SU-DHL-6 (cell line): ENCODE measurements around the gene NBPF26.
A peak's percentile ranks its signal among the peaks of the same experiment; 100 is the strongest.
"Not testable (repeated sequence)": the region's sequence is repeated elsewhere in the genome, so short reads cannot be mapped to it uniquely, and the experiment has no call there.

Source experiments
- H2AFZ ChIP-seq: fragments of 200-600 bp; sonication (generic); 2 replicates; pipeline ENCODE4 v1.6.1; 2014; ENCODE audit warnings: low read depth, mild to moderate bottlenecking, moderate library complexity, mixed read lengths, antibody characterized with exemption, low read length; ENCODE audit not compliant: severe bottlenecking
- H3F3A ChIP-seq: fragments of 200-600 bp; shearing (Covaris generic); 2 replicates; pipeline ENCODE4 v1.6.0; 2016; ENCODE audit warnings: antibody characterized with exemption, mild to moderate bottlenecking; ENCODE audit not compliant: insufficient read depth
- H3K27ac ChIP-seq: fragments of 200-600 bp; sonication (generic); 2 replicates; pipeline ENCODE4 v1.5.1; 2016; ENCODE audit warnings: low read depth, mild to moderate bottlenecking, low read length, moderate library complexity, mixed read lengths
- H3K27me3 ChIP-seq: fragments of 200-600 bp; sonication (generic), shearing (Covaris generic); 2 replicates; pipeline ENCODE4 v1.6.0; 2014; ENCODE audit warnings: mild to moderate bottlenecking, low read length
- H3K36me3 ChIP-seq: fragments of 200-600 bp; sonication (generic); 2 replicates; pipeline ENCODE4 v1.6.1; 2014; ENCODE audit warnings: mild to moderate bottlenecking, low read length, mixed read lengths
- H3K4me2 ChIP-seq: fragments of 300-600, 200-600 bp; shearing (Covaris generic), sonication (generic); 2 replicates; pipeline ENCODE4 v1.6.0; 2014; ENCODE audit warnings: low read length, low read depth, mild to moderate bottlenecking; ENCODE audit not compliant: poor library complexity, severe bottlenecking
- H3K4me3 ChIP-seq: fragments of 200-600 bp; sonication (generic); 2 replicates; pipeline ENCODE4 v1.5.1; 2014; ENCODE audit warnings: antibody characterized with exemption, low read length, mild to moderate bottlenecking, mixed read lengths; ENCODE audit not compliant: insufficient read depth, poor library complexity, severe bottlenecking
- H3K79me2 ChIP-seq: fragments of 200-600 bp; sonication (generic); 2 replicates; pipeline ENCODE4 v1.6.1; 2014; ENCODE audit warnings: mild to moderate bottlenecking, low read length, moderate library complexity; ENCODE audit not compliant: insufficient read depth
- H3K9ac ChIP-seq: fragments of 200-600 bp; sonication (generic); 2 replicates; pipeline ENCODE4 v1.7.0; 2014; ENCODE audit warnings: mild to moderate bottlenecking, low read length
- H3K9me2 ChIP-seq: fragments of 200-600 bp; sonication (generic); replicated peaks from 2 replicates; pipeline ENCODE4 v1.6.1; 2014; ENCODE audit warnings: low read length; ENCODE audit not compliant: insufficient read depth
- H3K9me3 ChIP-seq: fragments of 200-600 bp; sonication (generic); 2 replicates; pipeline ENCODE4 v1.6.1; 2014; ENCODE audit warnings: low read length, mixed read lengths; ENCODE audit not compliant: insufficient read depth
- H4K20me1 ChIP-seq: fragments of 200-600 bp; sonication (generic); 2 replicates; pipeline ENCODE4 v1.6.1; 2014; ENCODE audit warnings: low read depth, mild to moderate bottlenecking, antibody characterized with exemption, low read length, moderate library complexity, mixed read lengths

NBPF26 gene

DNA sequence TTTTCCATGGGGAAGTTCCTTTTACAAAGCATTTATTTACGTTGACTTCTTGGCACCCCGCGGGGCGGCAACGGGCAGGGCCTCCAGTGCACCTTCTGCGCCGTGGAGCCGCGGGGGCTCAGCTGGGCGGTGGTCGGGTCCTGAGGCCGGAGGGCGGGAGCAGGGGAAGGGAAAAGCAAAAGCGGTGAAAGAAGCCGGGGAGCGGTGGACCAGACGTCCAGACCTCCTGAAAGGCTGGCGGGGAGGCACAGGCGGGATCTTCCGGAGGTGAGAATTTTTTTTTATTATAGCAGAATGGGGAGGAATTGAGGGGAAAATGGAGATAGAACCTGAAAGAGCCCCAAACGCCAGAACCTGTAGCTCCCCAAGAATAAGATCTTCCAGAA, 121.2 kb downstream of the NBPF26 start:
- H3K9me3 ChIP-seq, H3K9ac ChIP-seq, H3K4me3 ChIP-seq, H3K27me3 ChIP-seq, H3K27ac ChIP-seq, H3K4me2 ChIP-seq, H4K20me1 ChIP-seq, H3K9me2 ChIP-seq, H3F3A ChIP-seq, H2AFZ ChIP-seq, H3K79me2 ChIP-seq, H3K36me3 ChIP-seq: not testable (repeated sequence)

DNA sequence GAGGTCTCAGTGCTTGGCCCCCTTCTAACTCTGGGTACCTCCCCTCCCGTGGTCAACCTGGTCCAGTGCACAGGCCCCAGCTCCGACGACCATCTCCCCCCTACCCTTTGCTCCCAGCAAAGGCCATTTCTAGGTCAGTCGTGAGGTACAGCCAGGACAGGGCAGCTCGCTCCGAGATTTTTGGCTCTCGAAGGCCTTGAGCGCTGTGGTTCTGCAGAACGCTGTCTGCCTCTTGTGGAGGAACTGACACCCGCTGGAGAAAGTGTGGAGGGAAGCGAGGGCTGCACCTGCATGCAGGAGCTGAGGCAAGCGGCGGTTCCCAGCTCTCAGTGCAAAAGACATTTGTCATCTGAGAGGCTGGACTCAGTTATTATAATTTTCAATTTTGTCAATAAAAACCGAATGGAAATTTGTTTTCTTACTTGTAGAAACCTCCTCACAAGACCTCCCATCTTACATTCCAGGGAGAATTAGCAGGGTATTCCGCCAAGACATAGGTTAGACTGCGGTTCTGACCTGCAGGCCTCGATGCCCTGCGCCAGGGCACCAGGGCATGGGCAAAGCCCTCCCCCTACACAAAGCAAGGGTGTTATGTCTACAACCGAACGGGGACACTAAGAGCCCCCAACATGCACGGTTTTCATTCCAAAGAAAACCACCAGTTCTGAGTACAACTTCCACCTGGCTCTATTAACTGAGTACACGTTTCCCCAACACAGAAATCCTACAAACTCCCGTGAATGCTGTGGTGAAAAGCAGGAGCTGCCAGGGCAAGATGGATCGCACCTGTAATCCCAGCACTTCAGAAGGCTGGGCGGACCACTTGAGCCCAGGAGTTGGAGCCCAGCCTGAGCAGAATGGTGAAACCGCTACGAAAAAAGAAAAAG, 125.9 kb downstream of the NBPF26 start:
- not testable (repeated sequence) for H3K36me3 ChIP-seq, H3K9me3 ChIP-seq, H3F3A ChIP-seq, H3K9me2 ChIP-seq, H3K79me2 ChIP-seq, H2AFZ ChIP-seq, H4K20me1 ChIP-seq, H3K27ac ChIP-seq, H3K27me3 ChIP-seq
- peak overlapping the region; percentile 52 for H3K4me2 ChIP-seq
- H3K9ac ChIP-seq, result peak overlapping the region; percentile 44
- peak overlapping the region; percentile 10 for H3K4me3 ChIP-seq

DNA sequence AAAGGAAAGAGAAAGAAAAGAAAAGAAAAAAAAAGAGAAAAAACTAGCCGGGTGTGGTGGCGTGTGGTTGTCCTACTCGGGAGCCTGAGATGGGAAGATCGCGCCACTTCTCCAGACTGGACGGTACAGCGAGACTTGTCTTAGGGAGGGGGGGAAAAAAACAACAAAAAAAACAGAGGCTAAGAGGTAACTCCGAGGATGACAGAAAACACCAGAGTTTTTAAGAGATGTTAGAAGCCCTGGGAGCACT, 126.5 kb downstream of the NBPF26 start:
- H3F3A ChIP-seq, H3K36me3 ChIP-seq, H3K79me2 ChIP-seq, H4K20me1 ChIP-seq, H3K9me3 ChIP-seq, H3K27me3 ChIP-seq, H3K9me2 ChIP-seq, H2AFZ ChIP-seq: not testable (repeated sequence)
- H3K9ac ChIP-seq, result peak overlapping the region; percentile 44
- H3K27ac ChIP-seq, result peak overlapping the region; percentile 44
- peak overlapping the region; percentile 52 for H3K4me2 ChIP-seq
- H3K4me3 ChIP-seq, result peak overlapping the region; percentile 10

DNA sequence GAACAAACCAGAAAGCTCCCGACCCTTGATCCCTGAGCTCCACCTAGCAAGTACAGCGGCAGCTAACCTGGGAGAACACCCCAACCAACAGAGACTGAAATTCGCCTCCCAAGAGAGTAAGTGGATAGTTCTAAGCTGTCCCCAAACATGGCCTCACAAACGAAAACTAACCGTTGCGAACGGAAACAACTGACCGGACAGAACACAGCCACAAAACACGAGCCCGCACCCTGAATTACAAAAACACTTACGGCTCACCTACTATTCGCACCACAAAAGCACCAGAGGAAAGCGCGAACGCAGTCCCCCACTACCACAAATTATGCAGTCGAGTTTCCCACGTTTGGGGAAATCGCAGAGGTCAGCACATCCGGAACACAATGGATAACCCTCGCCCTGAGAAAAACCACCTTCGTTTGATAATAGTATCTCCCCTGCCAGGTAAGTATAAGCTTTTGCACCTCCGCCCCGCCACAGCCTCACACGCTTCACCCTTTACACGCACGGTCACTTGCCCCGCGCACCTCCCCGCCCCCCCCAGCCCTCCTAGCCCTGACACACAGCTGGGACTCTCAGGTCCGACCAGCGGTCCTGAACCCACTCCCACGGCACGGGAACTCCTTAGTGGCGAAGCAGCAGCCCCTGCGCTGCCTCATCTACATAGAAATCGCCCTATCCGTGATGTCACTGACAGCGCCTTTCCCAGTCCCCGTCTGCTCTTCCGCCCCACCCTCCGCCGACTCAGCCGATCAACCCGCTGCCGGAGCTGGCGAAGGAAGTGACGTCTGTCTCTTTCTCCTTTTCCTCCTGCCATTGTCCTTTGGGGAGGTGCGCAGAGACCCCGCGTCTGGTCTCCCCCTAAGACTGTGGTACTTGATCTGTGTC, 127.0 kb downstream of the NBPF26 start:
- not testable (repeated sequence) for H3K79me2 ChIP-seq, H4K20me1 ChIP-seq, H3K36me3 ChIP-seq, H3K9me3 ChIP-seq, H3F3A ChIP-seq, H3K9me2 ChIP-seq, H3K27me3 ChIP-seq
- peak overlapping the region; percentile 44 for H3K9ac ChIP-seq
- peak overlapping the region; percentile 52 for H3K4me2 ChIP-seq
- peak overlapping the region; percentile 71 for H2AFZ ChIP-seq
- H3K4me3 ChIP-seq, result peak overlapping the region; percentile 10
- H3K27ac ChIP-seq, result peak overlapping the region; percentile 44

DNA sequence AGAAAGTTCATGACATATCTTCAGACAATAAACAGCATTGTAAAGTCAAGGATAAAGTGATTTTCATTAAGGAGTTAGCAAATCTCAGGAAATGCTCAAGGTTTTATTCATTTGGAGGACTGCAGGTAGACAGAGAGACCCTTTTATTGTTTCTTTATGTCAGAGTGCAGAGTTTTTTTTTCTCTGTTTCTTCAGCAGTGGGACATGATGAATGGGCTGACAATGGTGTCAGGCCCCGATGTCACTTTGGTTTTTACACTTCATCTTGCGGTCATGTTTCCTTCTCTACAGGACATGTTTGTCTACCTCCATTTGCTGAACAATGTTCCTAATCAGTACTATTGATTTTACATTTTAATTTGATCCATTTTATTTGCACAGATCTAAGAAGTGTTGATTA, 134.4 kb downstream of the NBPF26 start:
- H3K27ac ChIP-seq, H3K36me3 ChIP-seq, H3K4me3 ChIP-seq, H2AFZ ChIP-seq, H3K9me3 ChIP-seq, H3K79me2 ChIP-seq, H3K9me2 ChIP-seq, H3K27me3 ChIP-seq, H3K4me2 ChIP-seq, H3F3A ChIP-seq, H3K9ac ChIP-seq, H4K20me1 ChIP-seq: not testable (repeated sequence)

DNA sequence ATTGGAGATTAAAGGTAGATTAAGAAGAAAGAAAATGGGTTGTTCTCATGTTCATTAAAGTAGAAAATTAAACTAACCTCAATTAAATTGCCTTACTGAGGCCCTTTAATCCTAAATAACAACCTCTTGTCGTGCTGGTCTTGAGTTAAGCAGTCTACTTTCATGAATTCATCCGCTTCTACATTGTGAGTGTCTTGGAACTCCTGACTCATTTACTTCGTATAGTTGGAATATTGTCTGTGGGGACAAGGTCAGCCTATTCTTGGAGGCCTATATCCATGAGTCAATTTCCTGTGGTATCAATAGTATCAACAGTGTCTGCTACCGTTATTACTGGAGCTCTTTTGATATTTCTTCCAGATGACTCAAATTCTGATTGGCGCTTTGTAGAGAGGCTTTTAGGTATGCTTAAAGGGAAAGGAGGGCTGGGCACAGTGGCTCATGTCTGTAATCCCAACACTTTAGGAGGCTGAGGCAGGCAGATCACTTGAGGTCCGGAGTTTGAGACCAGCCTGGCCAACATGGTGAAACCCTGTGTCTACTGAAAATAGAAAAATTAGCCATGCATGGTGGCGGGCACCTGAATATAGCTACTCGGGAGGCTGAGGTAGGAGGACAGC, 136.0 kb downstream of the NBPF26 start:
- not testable (repeated sequence) for H3K36me3 ChIP-seq, H3K27ac ChIP-seq, H4K20me1 ChIP-seq, H3K4me3 ChIP-seq, H3K9me3 ChIP-seq, H3K9me2 ChIP-seq, H3F3A ChIP-seq, H3K4me2 ChIP-seq, H3K27me3 ChIP-seq, H3K79me2 ChIP-seq, H3K9ac ChIP-seq, H2AFZ ChIP-seq

DNA sequence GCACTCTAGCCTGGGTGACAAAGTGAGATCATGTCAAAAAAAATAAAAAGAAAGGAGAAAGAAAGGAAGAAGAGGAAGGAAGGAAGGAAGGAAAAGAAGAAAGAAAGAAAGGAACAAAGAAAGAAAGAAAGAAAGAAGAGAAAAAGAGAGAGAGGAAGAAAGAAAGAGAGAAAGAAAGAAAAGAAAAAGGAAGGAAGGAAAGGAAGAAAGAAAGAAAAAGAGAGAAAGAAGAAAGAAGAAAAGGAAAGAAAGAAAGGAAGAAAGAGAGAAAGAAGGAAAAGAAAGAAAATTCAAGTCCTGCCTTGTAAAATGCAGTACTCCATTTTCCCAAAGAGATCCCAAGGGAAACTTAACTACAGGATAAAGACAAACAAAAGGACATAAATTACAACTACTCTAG, 154.5 kb downstream of the NBPF26 start:
- not testable (repeated sequence) for H4K20me1 ChIP-seq, H3K36me3 ChIP-seq, H3F3A ChIP-seq, H3K27ac ChIP-seq, H3K4me3 ChIP-seq, H2AFZ ChIP-seq, H3K27me3 ChIP-seq, H3K9ac ChIP-seq, H3K9me3 ChIP-seq, H3K9me2 ChIP-seq, H3K79me2 ChIP-seq, H3K4me2 ChIP-seq

DNA sequence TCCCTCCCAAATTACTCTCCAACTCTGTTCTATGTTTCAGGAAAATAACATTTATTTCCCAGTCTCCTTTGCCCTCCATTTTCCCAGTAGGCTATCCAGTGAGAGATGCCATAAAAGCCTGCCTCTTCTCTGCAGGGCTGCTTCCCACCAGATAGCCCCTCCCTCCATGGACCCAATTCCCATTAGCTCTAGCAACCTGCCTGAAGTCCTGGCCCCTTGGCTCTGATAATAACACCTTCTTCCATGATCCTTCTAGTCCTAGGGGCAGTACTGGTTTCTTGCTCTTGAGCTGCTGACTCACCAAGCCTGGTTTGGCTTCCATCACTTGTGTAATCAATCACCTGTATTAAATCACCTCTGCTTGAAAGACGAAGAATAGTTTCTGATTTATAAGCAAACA, 156.3 kb downstream of the NBPF26 start:
- not testable (repeated sequence) for H3K4me2 ChIP-seq, H3K4me3 ChIP-seq, H2AFZ ChIP-seq, H3K9me3 ChIP-seq, H3K36me3 ChIP-seq, H3K27me3 ChIP-seq, H3K9me2 ChIP-seq, H3K9ac ChIP-seq, H3K79me2 ChIP-seq, H4K20me1 ChIP-seq, H3K27ac ChIP-seq, H3F3A ChIP-seq
